Measurements from ENCODE around the gene REXO4.
"Not testable (repeated sequence)": the region's sequence is repeated elsewhere in the genome, so short reads cannot be mapped to it uniquely, and the experiment has no call there.

REXO4 gene

GRCh38 chr9:133458643-133459312 lies 41.0 kb upstream of the REXO4 start:
- H3K27ac ChIP-seq (ENCODE audit: low read length) = no peak overlapping the region
- no peaks in the 10 kb centered on the region for H3K9me3 ChIP-seq (ENCODE audit: control insufficient read depth in 1 of 2, low read length in 2 of 2)
- H3K4me1 ChIP-seq (ENCODE audit: control insufficient read depth in 1 of 2, insufficient read depth in 2 of 2, low read length in 2 of 2) = peaks cover 3 to 16% of the 10 kb centered on the region in 2 donors
- H3K27me3 ChIP-seq (ENCODE audit: low read depth, low read length) = no peaks in the 10 kb centered on the region
- no peaks in the 10 kb centered on the region for H3K36me3 ChIP-seq (ENCODE audit: control insufficient read depth in 1 of 2, insufficient read depth in 2 of 2, low read length in 2 of 2)
- peak overlapping the region; percentile 64 to 65 for H3K4me3 ChIP-seq (ENCODE audit: low read depth in 1 of 2, low read length in 2 of 2)

GRCh38 chr9:133457748-133458147 lies 39.9 kb upstream of the REXO4 start:
- H3K27ac ChIP-seq (ENCODE audit: low read length) = no peak overlapping the region
- H3K4me1 ChIP-seq (ENCODE audit: control insufficient read depth in 1 of 2, insufficient read depth in 2 of 2, low read length in 2 of 2) = peaks cover 3 to 16% of the 10 kb centered on the region in 2 donors
- H3K27me3 ChIP-seq (ENCODE audit: low read depth, low read length) = no peaks in the 10 kb centered on the region
- no peaks in the 10 kb centered on the region for H3K36me3 ChIP-seq (ENCODE audit: control insufficient read depth in 1 of 2, insufficient read depth in 2 of 2, low read length in 2 of 2)
- H3K4me3 ChIP-seq (ENCODE audit: low read depth in 1 of 2, low read length in 2 of 2) = no peak overlapping the region
- no peaks in the 10 kb centered on the region for H3K9me3 ChIP-seq (ENCODE audit: control insufficient read depth in 1 of 2, low read length in 2 of 2)

- Histone ChIP-seq H3K4me3 (ENCODE audit: low read depth in 1 of 2, low read length in 2 of 2) (no peak overlapping the region), H3K4me1 (ENCODE audit: control insufficient read depth in 1 of 2, insufficient read depth in 2 of 2, low read length in 2 of 2) (peaks cover 3 to 16% of the 10 kb centered on the region in 2 donors), H3K9me3 (ENCODE audit: control insufficient read depth in 1 of 2, low read length in 2 of 2) (no peaks in the 10 kb centered on the region), H3K27me3 (ENCODE audit: low read depth, low read length) (no peaks in the 10 kb centered on the region), H3K36me3 (ENCODE audit: control insufficient read depth in 1 of 2, insufficient read depth in 2 of 2, low read length in 2 of 2) (no peaks in the 10 kb centered on the region), H3K27ac (ENCODE audit: low read length) (no peak overlapping the region)
Observed at GRCh38 chr9:133457233-133457632, 39.4 kb upstream of the REXO4 start.

GRCh38 chr9:133456409-133456808 lies 38.6 kb upstream of the REXO4 start:
- H3K4me3 ChIP-seq (ENCODE audit: low read depth in 1 of 2, low read length in 2 of 2) = no peak overlapping the region
- no peaks in the 10 kb centered on the region for H3K27me3 ChIP-seq (ENCODE audit: low read depth, low read length)
- no peak overlapping the region for H3K27ac ChIP-seq (ENCODE audit: low read length)
- H3K9me3 ChIP-seq (ENCODE audit: control insufficient read depth in 1 of 2, low read length in 2 of 2) = no peaks in the 10 kb centered on the region
- no peaks in the 10 kb centered on the region for H3K36me3 ChIP-seq (ENCODE audit: control insufficient read depth in 1 of 2, insufficient read depth in 2 of 2, low read length in 2 of 2)
- peaks cover under 1 to 16% of the 10 kb centered on the region in 2 donors for H3K4me1 ChIP-seq (ENCODE audit: control insufficient read depth in 1 of 2, insufficient read depth in 2 of 2, low read length in 2 of 2)

- Histone ChIP-seq H3K27me3 (ENCODE audit: low read depth, low read length) (no peaks in the 10 kb centered on the region), H3K4me3 (ENCODE audit: low read depth in 1 of 2, low read length in 2 of 2) (no peak overlapping the region), H3K4me1 (ENCODE audit: control insufficient read depth in 1 of 2, insufficient read depth in 2 of 2, low read length in 2 of 2) (peaks cover 0 to 14% of the 10 kb centered on the region in 2 donors), H3K9me3 (ENCODE audit: control insufficient read depth in 1 of 2, low read length in 2 of 2) (no peaks in the 10 kb centered on the region), H3K36me3 (ENCODE audit: control insufficient read depth in 1 of 2, insufficient read depth in 2 of 2, low read length in 2 of 2) (no peaks in the 10 kb centered on the region), H3K27ac (ENCODE audit: low read length) (no peak overlapping the region)
Observed at GRCh38 chr9:133455936-133456335, 38.1 kb upstream of the REXO4 start.

- Histone ChIP-seq H3K4me3 (ENCODE audit: low read depth in 1 of 2, low read length in 2 of 2) (no peak overlapping the region), H3K9me3 (ENCODE audit: control insufficient read depth in 1 of 2, low read length in 2 of 2) (no peaks in the 10 kb centered on the region)
Observed at GRCh38 chr9:133454943-133455673, 37.3 kb upstream of the REXO4 start.

GRCh38 chr9:133454325-133454724 lies 36.5 kb upstream of the REXO4 start:
- Histone ChIP-seq H3K9me3 (ENCODE audit: control insufficient read depth in 1 of 2, low read length in 2 of 2) (no peaks in the 10 kb centered on the region), H3K27ac (ENCODE audit: low read length) (no peak overlapping the region), H3K36me3 (ENCODE audit: control insufficient read depth in 1 of 2, insufficient read depth in 2 of 2, low read length in 2 of 2) (no peaks in the 10 kb centered on the region), H3K4me3 (ENCODE audit: low read depth in 1 of 2, low read length in 2 of 2) (no peak overlapping the region), H3K4me1 (ENCODE audit: control insufficient read depth in 1 of 2, insufficient read depth in 2 of 2, low read length in 2 of 2) (peaks cover 0 to 7% of the 10 kb centered on the region in 2 donors), H3K27me3 (ENCODE audit: low read depth, low read length) (no peaks in the 10 kb centered on the region)

More at GRCh38 chr9:133454943-133455673, 37.3 kb upstream of the REXO4 start:
- no peaks in the 10 kb centered on the region for H3K36me3 ChIP-seq (ENCODE audit: control insufficient read depth in 1 of 2, insufficient read depth in 2 of 2, low read length in 2 of 2)
- no peak overlapping the region for H3K27ac ChIP-seq (ENCODE audit: low read length)
- H3K4me1 ChIP-seq (ENCODE audit: control insufficient read depth in 1 of 2, insufficient read depth in 2 of 2, low read length in 2 of 2) = peaks cover 0 to 8% of the 10 kb centered on the region in 2 donors
- H3K27me3 ChIP-seq (ENCODE audit: low read depth, low read length) = no peaks in the 10 kb centered on the region

GRCh38 chr9:133453651-133454050 lies 35.8 kb upstream of the REXO4 start:
- H3K36me3 ChIP-seq (ENCODE audit: control insufficient read depth in 1 of 2, insufficient read depth in 2 of 2, low read length in 2 of 2) = no peaks in the 10 kb centered on the region

GRCh38 chr9:133452562-133452961 lies 34.8 kb upstream of the REXO4 start:
- Histone ChIP-seq H3K4me3 (ENCODE audit: low read depth in 1 of 2, low read length in 2 of 2) (no peak overlapping the region), H3K27ac (ENCODE audit: low read length) (no peak overlapping the region), H3K27me3 (ENCODE audit: low read depth, low read length) (no peaks in the 10 kb centered on the region), H3K4me1 (ENCODE audit: control insufficient read depth in 1 of 2, insufficient read depth in 2 of 2, low read length in 2 of 2) (no peaks in the 10 kb centered on the region), H3K9me3 (ENCODE audit: control insufficient read depth in 1 of 2, low read length in 2 of 2) (no peaks in the 10 kb centered on the region), H3K36me3 (ENCODE audit: control insufficient read depth in 1 of 2, insufficient read depth in 2 of 2, low read length in 2 of 2) (no peaks in the 10 kb centered on the region)

More at GRCh38 chr9:133453651-133454050, 35.8 kb upstream of the REXO4 start:
- H3K27ac ChIP-seq (ENCODE audit: low read length) = no peak overlapping the region
- H3K4me3 ChIP-seq (ENCODE audit: low read depth in 1 of 2, low read length in 2 of 2) = no peak overlapping the region
- H3K4me1 ChIP-seq (ENCODE audit: control insufficient read depth in 1 of 2, insufficient read depth in 2 of 2, low read length in 2 of 2) = peaks cover 0 to under 1% of the 10 kb centered on the region in 2 donors
- no peaks in the 10 kb centered on the region for H3K9me3 ChIP-seq (ENCODE audit: control insufficient read depth in 1 of 2, low read length in 2 of 2)
- no peaks in the 10 kb centered on the region for H3K27me3 ChIP-seq (ENCODE audit: low read depth, low read length)

GRCh38 chr9:133451865-133452264 lies 34.1 kb upstream of the REXO4 start:
- H3K36me3 ChIP-seq (ENCODE audit: control insufficient read depth in 1 of 2, insufficient read depth in 2 of 2, low read length in 2 of 2); H3K27ac ChIP-seq (ENCODE audit: low read length); H3K4me3 ChIP-seq (ENCODE audit: low read depth in 1 of 2, low read length in 2 of 2); H3K27me3 ChIP-seq (ENCODE audit: low read depth, low read length); H3K9me3 ChIP-seq (ENCODE audit: control insufficient read depth in 1 of 2, low read length in 2 of 2); H3K4me1 ChIP-seq (ENCODE audit: control insufficient read depth in 1 of 2, insufficient read depth in 2 of 2, low read length in 2 of 2): not testable (repeated sequence)

GRCh38 chr9:133449760-133450159 lies 31.9 kb upstream of the REXO4 start:
- no peaks in the 10 kb centered on the region for H3K4me1 ChIP-seq (ENCODE audit: control insufficient read depth in 1 of 2, insufficient read depth in 2 of 2, low read length in 2 of 2)
- H3K27me3 ChIP-seq (ENCODE audit: low read depth, low read length) = no peaks in the 10 kb centered on the region
- H3K4me3 ChIP-seq (ENCODE audit: low read depth in 1 of 2, low read length in 2 of 2) = no peak overlapping the region
- no peaks in the 10 kb centered on the region for H3K9me3 ChIP-seq (ENCODE audit: control insufficient read depth in 1 of 2, low read length in 2 of 2)
- no peak overlapping the region for H3K27ac ChIP-seq (ENCODE audit: low read length)
- no peaks in the 10 kb centered on the region for H3K36me3 ChIP-seq (ENCODE audit: control insufficient read depth in 1 of 2, insufficient read depth in 2 of 2, low read length in 2 of 2)

All from muscle layer of duodenum (tissue), 2 donors.